WTC11 (cell line): ENCODE results near the gene NPR3.

ENCODE experiments used
- CDX4 ChIP-seq: fragments of 250-450 bp; sonication (Bioruptor Pico); IDR thresholded peaks from 2 replicates; pipeline ENCODE4 v1.9.0; 2021; ENCODE audit warnings: moderate library complexity, mild to moderate bottlenecking, inconsistent platforms, borderline replicate concordance
- CREB1 ChIP-seq: sonication (generic); formaldehyde crosslinking; IDR thresholded peaks from 2 replicates; pipeline ENCODE4 v1.8.0; 2023; ENCODE audit warnings: mild to moderate bottlenecking, missing genetic modification reagents
- CTCF ChIP-seq: fragments of 200-600 bp; IDR thresholded peaks from 2 replicates; pipeline ENCODE4 v1.8.0; 2022; ENCODE audit warnings: antibody characterized with exemption
- FOXP1 ChIP-seq: sonication (generic); formaldehyde crosslinking; IDR thresholded peaks from 2 replicates; pipeline ENCODE4 v1.8.0; 2022; ENCODE audit warnings: missing genetic modification reagents, mild to moderate bottlenecking, moderate library complexity, borderline replicate concordance
- RELA ChIP-seq: sonication (generic); formaldehyde crosslinking; IDR thresholded peaks from 2 replicates; pipeline ENCODE4 v1.8.1; 2022; ENCODE audit warnings: missing genetic modification reagents, mild to moderate bottlenecking, borderline replicate concordance
- SP1 ChIP-seq: sonication (generic); formaldehyde crosslinking; conservative IDR thresholded peaks from 2 replicates; pipeline ENCODE4 v1.8.1; 2022; ENCODE audit warnings: missing genetic modification reagents
- STAT6 ChIP-seq: sonication (generic); formaldehyde crosslinking; conservative IDR thresholded peaks from 2 replicates; pipeline ENCODE4 v1.8.1; 2023; ENCODE audit warnings: mild to moderate bottlenecking, low read depth, missing genetic modification reagents, moderate library complexity
- USF2 ChIP-seq: sonication (generic); formaldehyde crosslinking; IDR thresholded peaks from 2 replicates; pipeline ENCODE4 v1.8.1; 2023; ENCODE audit warnings: mild to moderate bottlenecking, missing genetic modification reagents, moderate library complexity
- ZNF281 ChIP-seq: sonication (generic); formaldehyde crosslinking; IDR thresholded peaks from 2 replicates; pipeline ENCODE4 v1.8.0; 2023; ENCODE audit warnings: mild to moderate bottlenecking, missing genetic modification reagents

- TF ChIP-seq CTCF = no peak
- TF ChIP-seq ZNF281 (CRISPR knock-in tag) = no peak
- TF ChIP-seq RELA (CRISPR knock-in tag) = no peak
- TF ChIP-seq CREB1 = no peak
- no peak for TF ChIP-seq FOXP1 (CRISPR knock-in tag)
- no peak for TF ChIP-seq STAT6
- no peak for TF ChIP-seq SP1 (CRISPR knock-in tag)
- no peak for TF ChIP-seq CDX4 (CRISPR knock-in tag)
- no peak for TF ChIP-seq USF2 (CRISPR knock-in tag)
These were observed 22.6 kb downstream of the NPR3 start for GRCh38 chr5:32733590-32734340.
